GM19351 (cell line): ENCODE results near the gene TEX14.
"Not testable (repeated sequence)": the region's sequence is repeated elsewhere in the genome, so short reads cannot be mapped to it uniquely, and the experiment has no call there.

Experiments used
- ATAC-seq: cut with Tn5 transposase; IDR thresholded peaks from one replicate; pipeline ENCODE4 v1.9.1; 2021; ENCODE audit warnings: mild to moderate bottlenecking, moderate library complexity; ENCODE audit not compliant: unreplicated experiment

Gene TEX14

GRCh38 chr17:58690033-58690432 is 1.8 kb downstream of the TEX14 start:
- not testable (repeated sequence) for ATAC-seq

- no peak for ATAC-seq
Observed at GRCh38 chr17:58688521-58688920, 3.3 kb downstream of the TEX14 start.

GRCh38 chr17:58686980-58687379 is 4.9 kb downstream of the TEX14 start:
- ATAC-seq = no peak

GRCh38 chr17:58684462-58684861 is 7.4 kb downstream of the TEX14 start:
- not testable (repeated sequence) for ATAC-seq

- ATAC-seq = no peak
Observed at GRCh38 chr17:58684003-58684402, 7.8 kb downstream of the TEX14 start.

GRCh38 chr17:58680038-58680369 is 11.8 kb downstream of the TEX14 start:
- ATAC-seq = no peak

- ATAC-seq = no peak
Observed at GRCh38 chr17:58679263-58680037, 12.4 kb downstream of the TEX14 start.

GRCh38 chr17:58678287-58678686 is 13.6 kb downstream of the TEX14 start:
- not testable (repeated sequence) for ATAC-seq

- no peak for ATAC-seq
Observed at GRCh38 chr17:58677194-58677880, 14.5 kb downstream of the TEX14 start.

- no peak for ATAC-seq
Observed at GRCh38 chr17:58671969-58672368, 19.9 kb downstream of the TEX14 start.

- ATAC-seq = no peak
Observed at GRCh38 chr17:58669853-58670252, 22.0 kb downstream of the TEX14 start.

- ATAC-seq = no peak
Observed at GRCh38 chr17:58668598-58668935, 23.3 kb downstream of the TEX14 start.

GRCh38 chr17:58667934-58668597 is 23.8 kb downstream of the TEX14 start:
- ATAC-seq = no peak

GRCh38 chr17:58666858-58667267 is 25.0 kb downstream of the TEX14 start:
- ATAC-seq = no peak

GRCh38 chr17:58665946-58666857 is 25.6 kb downstream of the TEX14 start:
- no peak for ATAC-seq

GRCh38 chr17:58664302-58664701 is 27.5 kb downstream of the TEX14 start:
- no peak for ATAC-seq

GRCh38 chr17:58661499-58661898 is 30.3 kb downstream of the TEX14 start:
- ATAC-seq = no peak

GRCh38 chr17:58660621-58661020 is 31.2 kb downstream of the TEX14 start:
- ATAC-seq = no peak

GRCh38 chr17:58659714-58660084 is 32.1 kb downstream of the TEX14 start:
- ATAC-seq = not testable (repeated sequence)

GRCh38 chr17:58658804-58659713 is 32.8 kb downstream of the TEX14 start:
- ATAC-seq = peak; percentile 84
